Panc1 (cell line): Measurements from ENCODE around the gene KRT4.

Experiments used
- CTCF ChIP-seq: fragments of 450-650 bp; IDR thresholded peaks from 2 replicates; pipeline ENCODE4 v1.5.1; 2017; ENCODE audit warnings: mild to moderate bottlenecking
- POLR2AphosphoS5 ChIP-seq: IDR thresholded peaks from 2 replicates; pipeline ENCODE4 v1.6.1; 2012; ENCODE audit warnings: mild to moderate bottlenecking, low read depth, low read length, moderate library complexity
- TCF7L2 ChIP-seq: IDR thresholded peaks from 2 replicates; pipeline ENCODE4 v1.6.1; 2011; ENCODE audit warnings: mild to moderate bottlenecking, low read depth, low read length, inconsistent platforms

GRCh38 chr12:52839436-52840105 lies 25.7 kb upstream of the KRT4 start:
- no peak for TF ChIP-seq CTCF
- TF ChIP-seq TCF7L2, result no peak
- no peak for TF ChIP-seq POLR2AphosphoS5
